Upper lobe of left lung (tissue), 4 donors: ENCODE measurements around the gene GCK.

Experiments used
- EP300 ChIP-seq, 4 donors: sonication (generic); formaldehyde crosslinking; IDR thresholded peaks; one replicate each; pipeline ENCODE4 v1.5.1; 2017; ENCODE audit warnings: antibody characterized with exemption in 4 of 4, control low read depth in 2 of 4
- POLR2AphosphoS5 ChIP-seq, 2 donors: sonication (generic); formaldehyde crosslinking; IDR thresholded peaks; one replicate each; pipeline ENCODE4 v1.5.1; 2017; ENCODE audit warnings: antibody characterized with exemption in 2 of 2
- TF ChIP-seq, protein P1 (sequence below), 6 experiments: fragments of 450-650 bp in 4 of 6; fragments of 200-600 bp in 2 of 6; sonication (generic) in 2 of 6; IDR thresholded peaks; one replicate each; pipeline ENCODE4 v1.5.1; 2016 to 2019; ENCODE audit warnings: antibody characterized with exemption in 6 of 6

DNA sequence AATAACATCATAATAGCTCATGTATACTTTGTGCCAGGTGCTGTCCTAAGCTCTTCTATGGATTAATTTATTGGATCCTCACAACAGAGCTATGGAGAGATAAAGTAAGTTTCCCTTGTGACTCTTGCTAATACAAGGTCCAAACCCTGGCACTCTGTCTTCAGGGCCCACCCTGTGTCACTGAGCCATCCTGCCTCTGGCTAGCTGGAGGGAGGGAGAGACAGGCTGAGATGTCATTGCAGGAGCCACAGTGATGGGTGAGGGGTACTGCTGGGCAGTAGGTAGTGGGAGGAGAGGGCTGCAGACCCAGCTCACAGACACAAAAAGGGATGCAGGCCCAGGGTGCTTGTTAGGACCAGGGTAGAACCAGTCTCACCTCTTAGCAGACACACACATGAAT, 16.9 kb downstream of the GCK start:
- TF ChIP-seq, protein P1, sequence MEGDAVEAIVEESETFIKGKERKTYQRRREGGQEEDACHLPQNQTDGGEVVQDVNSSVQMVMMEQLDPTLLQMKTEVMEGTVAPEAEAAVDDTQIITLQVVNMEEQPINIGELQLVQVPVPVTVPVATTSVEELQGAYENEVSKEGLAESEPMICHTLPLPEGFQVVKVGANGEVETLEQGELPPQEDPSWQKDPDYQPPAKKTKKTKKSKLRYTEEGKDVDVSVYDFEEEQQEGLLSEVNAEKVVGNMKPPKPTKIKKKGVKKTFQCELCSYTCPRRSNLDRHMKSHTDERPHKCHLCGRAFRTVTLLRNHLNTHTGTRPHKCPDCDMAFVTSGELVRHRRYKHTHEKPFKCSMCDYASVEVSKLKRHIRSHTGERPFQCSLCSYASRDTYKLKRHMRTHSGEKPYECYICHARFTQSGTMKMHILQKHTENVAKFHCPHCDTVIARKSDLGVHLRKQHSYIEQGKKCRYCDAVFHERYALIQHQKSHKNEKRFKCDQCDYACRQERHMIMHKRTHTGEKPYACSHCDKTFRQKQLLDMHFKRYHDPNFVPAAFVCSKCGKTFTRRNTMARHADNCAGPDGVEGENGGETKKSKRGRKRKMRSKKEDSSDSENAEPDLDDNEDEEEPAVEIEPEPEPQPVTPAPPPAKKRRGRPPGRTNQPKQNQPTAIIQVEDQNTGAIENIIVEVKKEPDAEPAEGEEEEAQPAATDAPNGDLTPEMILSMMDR (IDR thresholded peaks at IDR 0.05): no peak
- no peak for TF ChIP-seq EP300 (IDR thresholded peaks at IDR 0.05)
- TF ChIP-seq POLR2AphosphoS5 (IDR thresholded peaks at IDR 0.05): no peak
